ENCODE data around the gene RUFY3.

Gene RUFY3

DNA sequence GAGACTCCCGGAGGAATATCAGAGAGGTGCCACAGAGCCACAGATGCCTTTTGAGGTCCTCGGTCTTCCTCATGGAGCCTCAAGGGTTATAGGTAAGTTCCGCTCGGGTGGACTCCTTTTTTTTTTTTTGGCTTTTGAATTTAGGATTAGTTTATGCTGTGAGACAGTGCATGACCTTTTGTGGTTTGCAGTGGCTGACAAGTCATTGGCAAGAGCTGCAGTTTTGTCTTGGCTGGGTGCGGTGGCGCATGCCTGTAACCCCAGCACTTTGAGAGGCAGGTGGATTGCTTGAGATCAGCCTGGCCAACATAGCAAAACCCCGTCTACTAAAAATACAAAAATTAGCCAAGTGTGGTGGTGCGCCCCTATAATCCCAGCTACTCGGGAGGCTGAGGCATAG lies 122.4 kb downstream of the RUFY3 start:
- no peak for DNase-seq

DNA sequence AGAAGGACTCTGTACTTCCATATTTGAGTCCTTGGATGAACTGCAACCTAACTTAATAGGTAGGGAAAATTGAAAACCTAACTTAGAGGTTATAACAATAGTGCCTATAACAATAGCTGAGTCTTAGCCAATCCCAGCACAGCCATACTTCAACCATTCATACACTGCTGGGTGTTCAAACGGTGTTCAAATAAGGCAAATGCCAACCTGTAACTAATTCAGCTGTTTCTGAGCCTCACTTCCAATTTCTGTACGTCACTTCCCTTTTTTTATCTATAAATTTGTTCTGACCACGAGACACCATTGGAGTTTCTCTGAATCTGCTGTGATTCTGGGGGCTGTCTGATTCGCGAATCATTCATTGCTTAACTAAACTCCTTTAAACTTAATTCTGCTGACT lies 127.5 kb downstream of the RUFY3 start:
- DNase-seq = no peak

DNA sequence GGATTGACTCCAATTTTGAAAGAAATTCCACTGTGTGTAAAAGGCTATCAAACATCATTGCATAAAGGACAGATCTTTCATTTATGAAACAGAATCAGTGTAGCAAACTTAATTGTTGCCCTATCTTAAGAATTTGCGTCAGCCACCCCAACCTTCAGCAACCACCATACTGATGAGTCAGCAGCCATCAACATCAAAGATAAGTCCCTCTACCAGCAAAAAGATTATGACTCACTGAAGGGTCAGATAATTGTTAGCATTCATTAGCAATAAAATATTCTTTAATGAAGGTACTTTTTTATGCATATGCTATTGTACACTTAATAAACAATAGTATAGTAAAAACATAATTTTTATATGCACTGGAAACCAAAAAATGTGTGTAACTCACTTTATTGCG lies 133.7 kb downstream of the RUFY3 start:
- DNase-seq = no peak
